Measurements from ENCODE around the gene ZFHX2.
"Not testable (repeated sequence)": the region's sequence is repeated elsewhere in the genome, so short reads cannot be mapped to it uniquely, and the experiment has no call there.

Gene ZFHX2

GRCh38 chr14:23540141-23540469 is 11.5 kb downstream of the ZFHX2 start:
- DNase-seq (ENCODE audit: low read depth, low spot score): no peak

- no peak for DNase-seq (ENCODE audit: low read depth, low spot score)
These were observed 12.1 kb downstream of the ZFHX2 start for GRCh38 chr14:23539248-23540140.

- DNase-seq (ENCODE audit: low read depth, low spot score): no peak
These were observed 12.8 kb downstream of the ZFHX2 start for GRCh38 chr14:23538785-23539184.

- no peak for DNase-seq (ENCODE audit: low read depth, low spot score)
These were observed 13.4 kb downstream of the ZFHX2 start for GRCh38 chr14:23538050-23538718.

- DNase-seq (ENCODE audit: low read depth, low spot score): no peak
These were observed 14.1 kb downstream of the ZFHX2 start for GRCh38 chr14:23537351-23538049.

GRCh38 chr14:23536906-23537305 is 14.7 kb downstream of the ZFHX2 start:
- DNase-seq (ENCODE audit: low read depth, low spot score): not testable (repeated sequence)

- no peak for DNase-seq (ENCODE audit: low read depth, low spot score)
These were observed 15.1 kb downstream of the ZFHX2 start for GRCh38 chr14:23536494-23536893.

- DNase-seq (ENCODE audit: low read depth, low spot score): no peak
These were observed 15.6 kb downstream of the ZFHX2 start for GRCh38 chr14:23535943-23536342.

GRCh38 chr14:23533652-23534435 is 17.7 kb downstream of the ZFHX2 start:
- DNase-seq (ENCODE audit: low read depth, low spot score): no peak

GRCh38 chr14:23532658-23533057 is 18.9 kb downstream of the ZFHX2 start:
- no peak for DNase-seq (ENCODE audit: low read depth, low spot score)

GRCh38 chr14:23531391-23531790 is 20.2 kb downstream of the ZFHX2 start:
- no peak for DNase-seq (ENCODE audit: low read depth, low spot score)

- no peak for DNase-seq (ENCODE audit: low read depth, low spot score)
These were observed 21.1 kb downstream of the ZFHX2 start for GRCh38 chr14:23530375-23531055.

- no peak for DNase-seq (ENCODE audit: low read depth, low spot score)
These were observed 22.5 kb downstream of the ZFHX2 start for GRCh38 chr14:23529016-23529415.

- DNase-seq (ENCODE audit: low read depth, low spot score): no peak
These were observed 23.0 kb downstream of the ZFHX2 start for GRCh38 chr14:23528555-23528954.

GRCh38 chr14:23525611-23526010 is 26.0 kb downstream of the ZFHX2 start:
- no peak for DNase-seq (ENCODE audit: low read depth, low spot score)

GRCh38 chr14:23524954-23525353 is 26.6 kb downstream of the ZFHX2 start:
- DNase-seq (ENCODE audit: low read depth, low spot score): no peak

GRCh38 chr14:23523229-23524016 is 28.1 kb downstream of the ZFHX2 start:
- DNase-seq (ENCODE audit: low read depth, low spot score): no peak

- no peak for DNase-seq (ENCODE audit: low read depth, low spot score)
These were observed 28.8 kb downstream of the ZFHX2 start for GRCh38 chr14:23522643-23523198.

- DNase-seq (ENCODE audit: low read depth, low spot score): no peak
These were observed 29.6 kb downstream of the ZFHX2 start for GRCh38 chr14:23521785-23522640.

All from activated naive CD8-positive, alpha-beta T cell treated with anti-CD3 and anti-CD28 coated beads, Interleukin-2, amount 50 U/mL, for 16 hours (primary cell).